GM18873 (cell line): ENCODE measurements around the gene EPHA10.

Experiments
- ATAC-seq: cut with Tn5 transposase; IDR thresholded peaks from one replicate; pipeline ENCODE4 v1.9.1; 2021; ENCODE audit warnings: mild to moderate bottlenecking, moderate library complexity, moderate number of reproducible peaks; ENCODE audit not compliant: unreplicated experiment, low FRiP score

Gene EPHA10

DNA sequence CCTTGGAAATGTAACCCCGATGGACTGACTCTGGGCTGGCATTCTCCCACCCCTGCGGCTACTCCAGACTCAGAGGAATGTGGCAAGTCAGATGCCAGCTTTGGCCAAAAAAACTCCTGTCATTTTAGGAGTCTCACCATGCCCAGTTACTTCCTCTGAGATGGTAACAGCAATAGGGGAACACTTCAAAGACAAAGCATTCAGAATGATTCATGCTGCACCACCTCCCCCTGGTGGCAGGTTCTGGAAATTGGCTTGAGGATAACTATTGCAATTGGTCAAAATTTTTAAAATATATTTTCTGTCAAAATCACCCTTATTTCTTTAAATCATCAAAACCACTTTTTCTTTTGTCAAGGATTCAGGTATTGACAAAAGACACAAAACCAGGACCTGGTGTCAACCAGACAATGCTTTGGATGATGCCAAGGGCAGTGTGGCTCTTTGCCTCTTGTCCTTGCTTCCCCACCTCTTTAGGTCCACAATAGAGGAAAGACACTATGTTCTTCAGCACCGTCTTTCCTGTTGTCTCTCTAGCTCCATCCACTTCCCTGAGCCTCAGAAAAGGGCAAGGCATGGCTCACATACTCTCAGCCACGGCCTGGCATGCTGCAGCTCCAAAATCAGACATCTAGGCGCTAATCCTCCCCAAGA lies 82.5 kb downstream of the EPHA10 start:
- ATAC-seq = no peak

- ATAC-seq = no peak
These were observed 84.0 kb downstream of the EPHA10 start for GRCh38 chr1:37680933-37681332.

GRCh38 chr1:37677808-37678207 lies 87.1 kb downstream of the EPHA10 start:
- no peak for ATAC-seq

DNA sequence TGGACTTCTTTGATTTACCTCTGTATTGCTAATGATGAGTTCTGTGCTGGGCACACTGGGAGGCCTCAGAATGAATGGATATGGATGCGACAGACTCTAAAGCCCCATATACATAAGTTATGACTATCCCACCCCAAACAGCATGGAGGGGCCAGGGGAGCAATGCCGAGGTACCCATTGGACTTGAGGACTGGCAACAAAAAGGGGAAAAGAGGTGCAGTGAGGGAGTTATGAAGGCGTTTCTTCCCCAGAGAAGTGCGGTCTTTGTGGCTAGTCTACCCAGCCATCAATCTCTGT lies 87.8 kb downstream of the EPHA10 start:
- ATAC-seq = no peak

GRCh38 chr1:37676281-37677142 lies 88.4 kb downstream of the EPHA10 start:
- ATAC-seq = no peak

- ATAC-seq = no peak
These were observed 91.0 kb downstream of the EPHA10 start for GRCh38 chr1:37673920-37674319.

GRCh38 chr1:37672136-37672870 lies 92.6 kb downstream of the EPHA10 start:
- ATAC-seq = no peak

- ATAC-seq = no peak
These were observed 93.7 kb downstream of the EPHA10 start for GRCh38 chr1:37671261-37671660.

DNA sequence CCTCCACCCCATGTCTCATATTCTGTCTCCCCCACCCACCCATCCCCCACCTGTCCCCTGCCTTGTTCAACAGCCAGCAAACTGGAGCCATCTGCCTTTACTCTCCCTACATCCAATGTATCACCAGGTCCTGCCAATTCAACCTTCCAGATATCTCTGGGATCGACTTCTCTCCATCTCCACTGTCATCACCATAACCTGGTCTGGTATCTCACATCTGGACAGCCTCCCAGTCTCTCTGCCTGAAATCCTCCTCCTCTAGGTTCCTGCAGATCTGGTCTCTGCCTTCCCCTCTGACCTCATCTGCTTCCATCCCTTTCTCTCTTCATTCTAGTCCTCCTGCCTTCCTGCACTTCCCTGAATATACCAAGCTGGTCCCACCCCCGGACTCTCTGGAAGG lies 94.8 kb downstream of the EPHA10 start:
- ATAC-seq = no peak

GRCh38 chr1:37667023-37667671 lies 97.8 kb downstream of the EPHA10 start:
- no peak for ATAC-seq

DNA sequence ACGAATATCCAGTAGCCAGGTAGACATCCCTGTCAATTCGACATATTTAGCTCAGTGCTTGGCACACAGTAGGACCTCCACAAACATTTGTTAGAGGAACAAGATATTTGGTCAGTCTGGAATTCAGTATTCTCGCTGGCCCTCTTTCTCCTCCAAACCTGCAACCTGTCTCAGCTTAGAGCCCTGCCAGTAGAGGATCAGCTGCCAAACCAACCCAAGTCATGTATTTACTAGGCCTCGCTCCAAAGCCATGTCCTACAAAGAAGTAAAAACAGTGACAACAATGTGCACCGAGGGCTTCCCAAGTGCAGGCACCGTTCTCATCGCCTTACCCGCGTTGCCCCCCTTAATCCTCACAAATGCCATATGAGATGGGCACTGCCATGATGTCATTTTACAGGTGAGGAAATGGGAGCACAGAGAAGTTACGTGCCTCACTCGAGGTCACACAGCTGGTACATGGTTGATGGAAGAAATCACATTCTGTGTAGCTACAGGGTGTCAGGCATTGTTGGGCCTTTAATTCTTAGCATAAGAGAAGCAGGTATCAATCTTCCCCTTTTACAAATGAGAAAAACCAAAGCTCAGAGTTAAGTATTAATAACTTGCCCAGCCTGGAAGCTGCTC lies 98.6 kb downstream of the EPHA10 start:
- no peak for ATAC-seq
